Measurements from ENCODE around the gene DSCAML1. TPM values are rescaled to one million over a fixed set of nuclear protein-coding genes. Genes with fewer than 3 reads are reported as not detected.

The DSCAML1 gene
- total and polyA plus RNA-seq, 2 of the 8 experiments (the other 6 are each of a cell fraction or from before 2014, with no cell fraction given), result 0.19 to 0.24 TPM

- TF ChIP-seq SIX5 (IDR thresholded peaks at IDR 0.05; ENCODE audit: low read depth, low read length) (no peak), TCF12 (IDR thresholded peaks at IDR 0.05; ENCODE audit: low read depth, low read length) (no peak), GABPA (IDR thresholded peaks at IDR 0.05; ENCODE audit: borderline replicate concordance, insufficient read depth, low read length) (no peak), RFX5 (IDR thresholded peaks at IDR 0.05; ENCODE audit: borderline replicate concordance, low read depth, low read length) (no peak), RBBP5 (IDR thresholded peaks at IDR 0.05; ENCODE audit: borderline replicate concordance, low read depth, low read length) (no peak), TBP (IDR thresholded peaks at IDR 0.05; ENCODE audit: low read depth, low read length) (no peak)
Measured at GRCh38 chr11:117510646-117511045, 286.4 kb downstream of the DSCAML1 start (continued).

All from H1 (cell line).